22Rv1 (cell line): Measurements from ENCODE around the gene PTK7.
A peak's percentile ranks its signal among the peaks of the same experiment; 100 is the strongest.

ENCODE experiments used
- H3K27ac ChIP-seq: fragments of 450-650 bp; 2 replicates; pipeline ENCODE4 v1.5.1; 2017
- CTCF ChIP-seq: fragments of 450-650 bp; IDR thresholded peaks from 2 replicates; pipeline ENCODE4 v1.5.1; 2017; ENCODE audit warnings: mild to moderate bottlenecking
- ZFX ChIP-seq: fragments of 450-650 bp; IDR thresholded peaks from 2 replicates; pipeline ENCODE4 v1.6.1; 2017; ENCODE audit warnings: antibody characterized with exemption, borderline replicate concordance

The PTK7 gene

GRCh38 chr6:43054206-43054943 lies 21.7 kb upstream of the PTK7 start:
- peak overlapping the region; percentile 80 for H3K27ac ChIP-seq
- TF ChIP-seq CTCF (no peak), ZFX (no peak)

GRCh38 chr6:43055966-43056365 lies 20.1 kb upstream of the PTK7 start:
- TF ChIP-seq ZFX = no peak
- no peak for TF ChIP-seq CTCF

GRCh38 chr6:43058531-43058930 lies 17.6 kb upstream of the PTK7 start:
- peak overlapping the region; percentile 67 for H3K27ac ChIP-seq

More at GRCh38 chr6:43055966-43056365, 20.1 kb upstream of the PTK7 start:
- no peak overlapping the region for H3K27ac ChIP-seq

GRCh38 chr6:43059168-43060033 lies 16.7 kb upstream of the PTK7 start, which contains the start of the genes KLC4 and MRPL2:
TSS of gene KLC4 (plus strand) at chr6:43059631. CDS start at chr6:43061336, 1,705 bp downstream.
TSS of gene MRPL2 (minus strand) at chr6:43059434. CDS start at chr6:43059381, 53 bp downstream.
- peak within 1 kb of the TSS; percentile 67 for H3K27ac ChIP-seq
- TF ChIP-seq ZFX (no peak), CTCF (no peak)

More at GRCh38 chr6:43058531-43058930, 17.6 kb upstream of the PTK7 start:
- TF ChIP-seq ZFX (no peak), CTCF (no peak)

GRCh38 chr6:43060034-43060754 lies 15.9 kb upstream of the PTK7 start:
- TF ChIP-seq CTCF (no peak), ZFX (no peak)
- H3K27ac ChIP-seq = peak overlapping the region; percentile 67

GRCh38 chr6:43060755-43061633 lies 15.1 kb upstream of the PTK7 start:
- peak overlapping the region; percentile 67 for H3K27ac ChIP-seq
- TF ChIP-seq ZFX = no peak
- TF ChIP-seq CTCF = no peak
